Keratinocyte (primary cell): Measurements from ENCODE around the gene GUCY1A1. TPM values are rescaled to one million over a fixed set of nuclear protein-coding genes. Genes with fewer than 3 reads are reported as not detected.

Experiments
- DNase-seq: peaks from one replicate; pipeline ENCODE4 v3.0.0-alpha.2; 2011; ENCODE audit warnings: low read depth, missing footprints, low spot score
- FAIRE-seq: peaks from 2 replicates; lab custom pipeline; 2011; peaks lifted over from hg19 to GRCh38; lab: Jason Lieb, UNC
- H2AFZ ChIP-seq: 2 replicates; pipeline ENCODE4 v1.6.0; 2012; ENCODE audit warnings: low read length, control low read depth, inconsistent platforms; ENCODE audit not compliant: control insufficient read depth
- H3K27ac ChIP-seq: 2 replicates; pipeline ENCODE4 v1.5.1; 2011; ENCODE audit warnings: low read length; ENCODE audit not compliant: control insufficient read depth, insufficient read depth
- H3K27me3 ChIP-seq: 3 replicates; pipeline ENCODE4 v1.6.0; 2011; ENCODE audit warnings: low read length; ENCODE audit not compliant: control insufficient read depth, insufficient read depth; ENCODE audit errors: extremely low read depth
- H3K36me3 ChIP-seq, 2 experiments: 2 replicates in 1 of 2; 3 replicates in 1 of 2; pipeline ENCODE4 v1.5.1; 2011; ENCODE audit warnings: low read length in 2 of 2, mild to moderate bottlenecking in 1 of 2; ENCODE audit not compliant: control insufficient read depth in 2 of 2, insufficient read depth in 2 of 2; ENCODE audit errors: extremely low read depth in 1 of 2
- H3K4me1 ChIP-seq: 3 replicates; pipeline ENCODE4 v1.5.1; 2011; ENCODE audit warnings: low read length; ENCODE audit not compliant: control insufficient read depth, insufficient read depth; ENCODE audit errors: extremely low read depth
- H3K4me2 ChIP-seq: 3 replicates; pipeline ENCODE4 v1.6.0; 2011; ENCODE audit warnings: low read depth, low read length; ENCODE audit not compliant: control insufficient read depth, insufficient read depth; ENCODE audit errors: extremely low read depth
- H3K4me3 ChIP-seq, 3 experiments: fragments of 200-600 bp in 1 of 3; sonication (generic) in 1 of 3; 2 replicates in 2 of 3; 3 replicates in 1 of 3; pipeline ENCODE4 v1.5.1; 2011 to 2016; ENCODE audit warnings: low read length in 3 of 3, mild to moderate bottlenecking in 3 of 3, control low read depth in 2 of 3, inconsistent platforms in 1 of 3, low read depth in 1 of 3, mixed read lengths in 1 of 3, mixed run types in 1 of 3, moderate library complexity in 1 of 3; ENCODE audit not compliant: control insufficient read depth in 2 of 3, insufficient read depth in 2 of 3; ENCODE audit errors: extremely low read depth in 1 of 3
- H3K79me2 ChIP-seq: 2 replicates; pipeline ENCODE4 v1.6.0; 2012; ENCODE audit warnings: low read length; ENCODE audit not compliant: control insufficient read depth, insufficient read depth
- H3K9ac ChIP-seq: 3 replicates; pipeline ENCODE4 v1.6.0; 2011; ENCODE audit warnings: low read length; ENCODE audit not compliant: control insufficient read depth, insufficient read depth; ENCODE audit errors: extremely low read depth
- H3K9me1 ChIP-seq: 3 replicates; pipeline ENCODE4 v1.6.0; 2011; ENCODE audit warnings: low read length; ENCODE audit not compliant: control insufficient read depth, insufficient read depth; ENCODE audit errors: extremely low read depth
- H3K9me3 ChIP-seq: 2 replicates; pipeline ENCODE4 v1.5.1; 2012; ENCODE audit warnings: low read depth, low read length; ENCODE audit not compliant: control insufficient read depth
- H4K20me1 ChIP-seq: 3 replicates; pipeline ENCODE4 v1.6.0; 2011; ENCODE audit warnings: low read length; ENCODE audit not compliant: control insufficient read depth, insufficient read depth; ENCODE audit errors: extremely low read depth
- EZH2 ChIP-seq: IDR thresholded peaks from one replicate; pipeline ENCODE4 v1.6.1; 2012; ENCODE audit warnings: inconsistent platforms, mild to moderate bottlenecking, low read length, moderate library complexity
- dilution Hi-C: fragments of 300-500 bp; cut with MboI; formaldehyde crosslinking; loops from one replicate; pipeline ENCODE4 v1.7.0; 2020; ENCODE audit warnings: low sequenced_read_pairs; ENCODE audit not compliant: extremely low pct_ligation_motif_present
- polyA plus RNA-seq, 5 experiments: library from polyadenylated mRNA; depleted of rRNA in 3 of 5; stranded (reverse) in 3 of 5; stranded (forward) in 1 of 5; unstranded in 1 of 5; fragments of >200 nt; gene quantifications; 1 replicate in 1 of 5; 2 replicates in 3 of 5; 3 replicates in 1 of 5; pipeline versions ENCODE4 v1.2.1 to v1.2.3, GENCODE V29; 2011 to 2012; ENCODE audit warnings: missing spikeins in 2 of 5, low read depth in 1 of 5, low replicate concordance in 1 of 5
- TF ChIP-seq, protein P1 (sequence below), 3 experiments: IDR thresholded peaks in 1 of 3; conservative IDR thresholded peaks in 1 of 3; optimal IDR thresholded peaks in 1 of 3; 2 replicates in 2 of 3; 3 replicates in 1 of 3; pipeline versions ENCODE3 to v1.5.1; 2011; ENCODE audit warnings: low read length in 3 of 3, mild to moderate bottlenecking in 3 of 3, moderate library complexity in 2 of 3, control low read depth in 1 of 3, inconsistent platforms in 1 of 3; ENCODE audit not compliant: insufficient read depth in 2 of 3; ENCODE audit errors: extremely low read depth in 1 of 3

Gene GUCY1A1
- polyA plus RNA-seq, 1 donor (not counting 4 experiments of a cell fraction or from before 2014, with no cell fraction given), result 0.05 TPM

DNA sequence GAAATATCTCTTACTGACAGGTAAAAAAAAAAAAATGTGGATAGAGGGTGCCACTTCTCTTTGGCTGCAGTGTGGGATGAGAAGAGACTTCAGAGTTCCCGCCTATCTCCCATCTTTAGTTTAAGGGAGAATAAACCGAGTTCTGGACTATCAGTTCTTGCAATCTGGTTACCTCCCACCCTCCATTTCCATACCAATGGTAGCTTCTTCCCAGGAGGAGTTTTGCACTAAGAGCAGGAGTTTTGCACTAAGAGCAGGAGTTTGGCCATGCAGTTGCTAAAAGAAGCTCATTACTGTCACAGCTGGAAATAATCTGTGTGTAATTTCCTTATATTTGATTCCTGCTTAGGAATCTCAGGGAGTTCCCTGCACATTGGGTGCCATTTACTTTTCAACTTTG, 81.4 kb downstream of the GUCY1A1 start:
- Histone ChIP-seq H3K9me3 (no peaks in the 10 kb centered on the region), H3K4me3 (no peak overlapping the region), H3K36me3 (no peaks in the 10 kb centered on the region), H3K27ac (no peak overlapping the region), H2AFZ (no peak overlapping the region), H4K20me1 (no peaks in the 10 kb centered on the region), H3K4me2 (no peak overlapping the region), H3K9ac (no peak overlapping the region), H3K79me2 (no peaks in the 10 kb centered on the region), H3K9me1 (no peaks in the 10 kb centered on the region), H3K27me3 (no peaks in the 10 kb centered on the region), H3K4me1 (no peaks in the 10 kb centered on the region)
- no peak for TF ChIP-seq EZH2
- TF ChIP-seq, protein P1, sequence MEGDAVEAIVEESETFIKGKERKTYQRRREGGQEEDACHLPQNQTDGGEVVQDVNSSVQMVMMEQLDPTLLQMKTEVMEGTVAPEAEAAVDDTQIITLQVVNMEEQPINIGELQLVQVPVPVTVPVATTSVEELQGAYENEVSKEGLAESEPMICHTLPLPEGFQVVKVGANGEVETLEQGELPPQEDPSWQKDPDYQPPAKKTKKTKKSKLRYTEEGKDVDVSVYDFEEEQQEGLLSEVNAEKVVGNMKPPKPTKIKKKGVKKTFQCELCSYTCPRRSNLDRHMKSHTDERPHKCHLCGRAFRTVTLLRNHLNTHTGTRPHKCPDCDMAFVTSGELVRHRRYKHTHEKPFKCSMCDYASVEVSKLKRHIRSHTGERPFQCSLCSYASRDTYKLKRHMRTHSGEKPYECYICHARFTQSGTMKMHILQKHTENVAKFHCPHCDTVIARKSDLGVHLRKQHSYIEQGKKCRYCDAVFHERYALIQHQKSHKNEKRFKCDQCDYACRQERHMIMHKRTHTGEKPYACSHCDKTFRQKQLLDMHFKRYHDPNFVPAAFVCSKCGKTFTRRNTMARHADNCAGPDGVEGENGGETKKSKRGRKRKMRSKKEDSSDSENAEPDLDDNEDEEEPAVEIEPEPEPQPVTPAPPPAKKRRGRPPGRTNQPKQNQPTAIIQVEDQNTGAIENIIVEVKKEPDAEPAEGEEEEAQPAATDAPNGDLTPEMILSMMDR (optimal IDR thresholded peaks at IDR 0.05 in 1 of 3, IDR thresholded peaks at IDR 0.05 in 1 of 3, conservative IDR thresholded peaks at IDR 0.05 in 1 of 3; ENCODE audit: extremely low read depth in 1 of 3, insufficient read depth in 2 of 3, low read length in 3 of 3), result no peak
- DNase-seq, result no peak
- no peak for FAIRE-seq
- dilution Hi-C loops, result no loop called here

DNA sequence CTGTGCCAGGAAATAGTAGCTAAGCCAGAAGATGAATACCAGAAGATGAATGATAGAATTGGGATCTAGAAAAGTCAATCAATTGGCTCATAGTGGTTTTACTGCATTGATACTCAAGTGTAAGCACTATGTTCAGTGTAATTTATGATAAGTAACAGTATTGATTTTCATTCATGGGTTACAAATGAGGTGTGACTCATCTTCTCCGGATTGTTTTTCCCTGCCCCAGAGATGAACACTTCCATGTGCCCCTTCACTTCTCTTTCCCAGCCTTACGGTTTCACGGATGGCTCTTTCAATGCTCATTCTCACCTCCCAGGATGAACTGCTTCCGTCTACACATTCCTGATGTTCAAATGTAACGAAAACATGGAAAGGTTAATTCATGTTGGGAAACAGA, 82.4 kb downstream of the GUCY1A1 start:
- no peak overlapping the region for H2AFZ ChIP-seq
- no peak overlapping the region for H3K4me2 ChIP-seq
- no peak for FAIRE-seq
- H3K9me1 ChIP-seq, result no peaks in the 10 kb centered on the region
- H4K20me1 ChIP-seq, result no peaks in the 10 kb centered on the region
- no peak overlapping the region for H3K9ac ChIP-seq
- TF ChIP-seq EZH2, result no peak
- TF ChIP-seq, protein P1 (optimal IDR thresholded peaks at IDR 0.05 in 1 of 3, IDR thresholded peaks at IDR 0.05 in 1 of 3, conservative IDR thresholded peaks at IDR 0.05 in 1 of 3; ENCODE audit: extremely low read depth in 1 of 3, insufficient read depth in 2 of 3, low read length in 3 of 3), result no peak
- no peaks in the 10 kb centered on the region for H3K4me1 ChIP-seq
- H3K9me3 ChIP-seq, result no peaks in the 10 kb centered on the region
- H3K27me3 ChIP-seq, result no peaks in the 10 kb centered on the region
- H3K4me3 ChIP-seq, result no peak overlapping the region
- H3K36me3 ChIP-seq, result no peaks in the 10 kb centered on the region
- no peaks in the 10 kb centered on the region for H3K79me2 ChIP-seq
- no peak overlapping the region for H3K27ac ChIP-seq
- DNase-seq, result no peak
- dilution Hi-C loops, result no loop called here
